ENCODE results near the gene C6orf62. TPM values are rescaled to one million over a fixed set of nuclear protein-coding genes. Genes with fewer than 3 reads are reported as not detected.
"Not testable (repeated sequence)": the region's sequence is repeated elsewhere in the genome, so short reads cannot be mapped to it uniquely, and the experiment has no call there.

C6orf62 gene
- total RNA-seq, 4 donors from 2014 or later: 48.7 to 74.8 (median 59.4) TPM

- no peak for DNase-seq
- H3K27me3 ChIP-seq: no peaks in the 10 kb centered on the region
- peak overlapping the region in 2 of 4 donors; percentile 12 to 90 for H3K4me3 ChIP-seq
- no peaks in the 10 kb centered on the region for H3K9me3 ChIP-seq
- H3K4me1 ChIP-seq: peaks cover 2 to 22% (median 7%) of the 10 kb centered on the region in 4 donors
- TF ChIP-seq, protein P1, sequence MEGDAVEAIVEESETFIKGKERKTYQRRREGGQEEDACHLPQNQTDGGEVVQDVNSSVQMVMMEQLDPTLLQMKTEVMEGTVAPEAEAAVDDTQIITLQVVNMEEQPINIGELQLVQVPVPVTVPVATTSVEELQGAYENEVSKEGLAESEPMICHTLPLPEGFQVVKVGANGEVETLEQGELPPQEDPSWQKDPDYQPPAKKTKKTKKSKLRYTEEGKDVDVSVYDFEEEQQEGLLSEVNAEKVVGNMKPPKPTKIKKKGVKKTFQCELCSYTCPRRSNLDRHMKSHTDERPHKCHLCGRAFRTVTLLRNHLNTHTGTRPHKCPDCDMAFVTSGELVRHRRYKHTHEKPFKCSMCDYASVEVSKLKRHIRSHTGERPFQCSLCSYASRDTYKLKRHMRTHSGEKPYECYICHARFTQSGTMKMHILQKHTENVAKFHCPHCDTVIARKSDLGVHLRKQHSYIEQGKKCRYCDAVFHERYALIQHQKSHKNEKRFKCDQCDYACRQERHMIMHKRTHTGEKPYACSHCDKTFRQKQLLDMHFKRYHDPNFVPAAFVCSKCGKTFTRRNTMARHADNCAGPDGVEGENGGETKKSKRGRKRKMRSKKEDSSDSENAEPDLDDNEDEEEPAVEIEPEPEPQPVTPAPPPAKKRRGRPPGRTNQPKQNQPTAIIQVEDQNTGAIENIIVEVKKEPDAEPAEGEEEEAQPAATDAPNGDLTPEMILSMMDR (IDR thresholded peaks at IDR 0.05): no peak
- no peak for TF ChIP-seq POLR2A (IDR thresholded peaks at IDR 0.05)
- H3K36me3 ChIP-seq: no peaks in the 10 kb centered on the region
- H3K27ac ChIP-seq: peak overlapping the region in 1 of 4 donors; percentile 98
Measured at GRCh38 chr6:24668997-24669361, 50.0 kb downstream of the C6orf62 start.

DNA sequence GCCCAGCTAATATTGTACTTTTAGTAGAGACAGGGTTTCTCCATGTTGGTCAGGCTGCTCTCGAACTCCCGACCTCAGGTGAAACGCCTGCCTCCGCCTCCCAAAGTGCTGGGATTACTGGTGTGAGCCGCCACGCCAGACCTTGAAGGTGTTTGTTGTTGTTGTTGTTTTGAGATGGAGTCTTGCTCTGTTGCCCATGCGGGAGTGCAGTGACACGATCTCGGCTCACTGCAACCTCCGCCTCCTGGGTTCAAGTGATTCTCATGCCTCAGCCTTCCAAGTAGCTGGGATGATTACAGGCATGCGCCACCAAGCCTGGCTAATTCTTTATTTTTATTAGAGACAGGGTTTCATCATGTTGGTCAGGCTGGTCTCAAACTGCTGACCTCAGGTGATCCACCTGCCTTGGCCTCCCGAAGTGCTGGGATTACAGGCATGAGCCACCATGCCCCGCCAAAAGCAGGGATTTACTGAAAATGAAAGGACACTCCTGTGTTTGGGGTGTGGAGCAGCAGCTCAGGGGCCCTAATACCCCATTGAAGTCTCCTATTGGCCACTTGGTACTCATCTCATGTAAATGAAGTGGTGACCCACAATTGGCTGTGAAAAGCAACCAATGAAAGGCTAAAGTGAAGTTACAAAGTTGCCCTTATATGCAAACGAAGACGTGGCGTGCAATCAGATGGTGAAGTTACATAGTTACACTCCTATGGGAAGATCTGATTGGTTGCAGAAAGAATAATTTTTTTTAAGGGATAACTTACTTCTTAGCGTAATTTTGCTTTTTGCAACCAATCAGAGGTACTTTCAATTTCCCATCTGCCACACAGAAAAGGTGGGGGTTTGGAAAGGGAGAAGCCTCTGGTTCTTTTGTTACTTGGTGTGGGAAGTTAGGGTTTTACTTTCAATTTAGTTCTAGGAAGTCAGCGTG is 50.6 kb downstream of the C6orf62 start:
- not testable (repeated sequence) for DNase-seq, H3K36me3 ChIP-seq, H3K27me3 ChIP-seq, H3K9me3 ChIP-seq
- Histone ChIP-seq H3K27ac (peak overlapping the region in 3 of 4 donors; percentile 88 to 98 (median 92)), H3K4me1 (peaks cover 2 to 22% (median 7%) of the 10 kb centered on the region in 4 donors), H3K4me3 (peak overlapping the region in 2 of 4 donors; percentile 90 to 97)

GRCh38 chr6:24667378-24667803 is 51.6 kb downstream of the C6orf62 start:
- Histone ChIP-seq H3K4me1 (peaks cover 2 to 22% (median 7%) of the 10 kb centered on the region in 4 donors), H3K9me3 (no peaks in the 10 kb centered on the region), H3K4me3 (peak overlapping the region; percentile 87 to 97 (median 90)), H3K27ac (peak overlapping the region; percentile 88 to 98 (median 91)), H3K27me3 (no peaks in the 10 kb centered on the region), H3K36me3 (peaks cover 0 to 10% (median 0%) of the 10 kb centered on the region in 3 donors)
- DNase-seq: peak in 1 of 3 donors; percentile 80
- TF ChIP-seq, protein P1 (IDR thresholded peaks at IDR 0.05): no peak
- TF ChIP-seq POLR2A (IDR thresholded peaks at IDR 0.05): no peak

DNA sequence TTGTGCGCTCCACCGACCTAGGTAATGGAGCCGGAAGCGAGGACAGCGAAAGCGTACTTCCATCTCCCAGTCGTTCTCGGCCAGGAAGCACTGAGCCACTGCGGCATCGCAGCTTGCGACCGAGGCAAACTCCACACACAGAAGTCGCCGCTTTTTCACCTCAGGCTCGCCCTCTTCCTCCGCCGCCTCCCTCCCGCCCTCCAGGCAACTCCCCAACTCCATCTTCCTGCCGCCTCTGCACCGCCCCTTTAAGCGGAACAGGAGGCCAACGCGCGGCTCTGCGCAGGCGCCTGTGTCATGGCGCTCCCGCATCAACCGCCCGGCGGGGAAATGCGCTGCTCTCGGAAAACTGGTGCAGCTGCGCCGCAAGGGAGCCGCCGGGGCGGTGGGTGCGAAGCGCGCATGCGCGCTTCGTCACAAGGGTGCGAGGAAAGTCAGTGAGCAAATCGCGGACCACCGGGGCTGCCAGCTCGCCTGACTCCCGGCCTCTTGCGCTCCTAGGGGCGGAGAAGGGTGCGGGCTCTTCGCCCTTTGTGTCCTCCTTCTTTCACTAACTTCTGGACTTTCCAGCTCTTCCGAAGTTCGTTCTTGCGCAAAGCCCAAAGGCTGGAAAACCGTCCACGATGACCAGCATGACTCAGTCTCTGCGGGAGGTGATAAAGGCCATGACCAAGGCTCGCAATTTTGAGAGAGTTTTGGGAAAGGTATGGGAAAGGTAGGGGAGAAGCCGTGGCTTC is 52.1 kb downstream of the C6orf62 start, which contains the start of the genes ACOT13 and TDP2:
TSS of gene ACOT13 (plus strand) at position 437 of the 737 bp plus-strand sequence. CDS start at position 624, 187 bp downstream.
TSS of gene TDP2 (minus strand) at position 259 of the 737 bp plus-strand sequence. CDS start at position 222, 37 bp downstream.
- H3K27me3 ChIP-seq: no peaks in the 10 kb centered on the region
- TF ChIP-seq POLR2A (IDR thresholded peaks at IDR 0.05): peak; percentile 80 to 90
- TF ChIP-seq, protein P1 (IDR thresholded peaks at IDR 0.05): peak; percentile 28 to 79 (median 60)
- peaks cover 2 to 22% (median 7%) of the 10 kb centered on the region in 4 donors for H3K4me1 ChIP-seq
- peak; percentile 89 to 97 (median 97) for DNase-seq
- H3K36me3 ChIP-seq: peaks cover 0 to 13% (median 0%) of the 10 kb centered on the region in 3 donors
- H3K4me3 ChIP-seq: peak within 1 kb of the TSS; percentile 87 to 97 (median 90)
- no peaks in the 10 kb centered on the region for H3K9me3 ChIP-seq
- peak within 1 kb of the TSS; percentile 88 to 98 (median 91) for H3K27ac ChIP-seq

DNA sequence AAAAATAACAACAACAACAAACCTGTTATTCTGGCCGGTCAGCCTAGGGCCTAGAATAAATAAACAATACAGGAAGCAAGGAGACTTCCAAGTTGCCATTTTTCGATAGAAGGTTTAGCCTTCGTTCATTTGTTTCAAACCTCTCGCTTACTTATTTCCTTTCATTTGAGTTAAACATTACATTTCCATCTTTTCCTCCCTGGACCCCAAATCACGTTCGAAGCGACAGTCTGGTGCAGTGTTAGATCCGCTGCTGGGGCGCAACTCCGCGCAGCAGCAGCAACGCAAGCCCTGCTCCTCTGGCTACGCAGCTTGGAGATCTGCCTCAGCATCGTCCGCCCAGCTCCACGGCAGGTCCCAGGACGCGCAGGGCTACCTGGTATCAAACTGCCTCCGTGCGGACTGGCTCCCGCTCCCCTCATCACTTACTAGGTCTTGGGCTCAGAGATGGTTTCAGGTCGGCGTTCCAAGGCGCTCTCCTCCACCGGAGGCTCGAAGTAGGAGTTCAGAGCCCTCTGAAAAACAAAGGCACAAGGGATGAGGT is 52.8 kb downstream of the C6orf62 start:
- Histone ChIP-seq H3K36me3 (peaks cover 0 to 16% (median 0%) of the 10 kb centered on the region in 3 donors), H3K4me1 (peaks cover 2 to 24% (median 7%) of the 10 kb centered on the region in 4 donors), H3K4me3 (peak overlapping the region; percentile 87 to 97 (median 90)), H3K27ac (peak overlapping the region; percentile 88 to 98 (median 91)), H3K27me3 (no peaks in the 10 kb centered on the region), H3K9me3 (no peaks in the 10 kb centered on the region)
- TF ChIP-seq POLR2A (IDR thresholded peaks at IDR 0.05): no peak
- TF ChIP-seq, protein P1 (IDR thresholded peaks at IDR 0.05): no peak
- peak in 2 of 3 donors; percentile 49 to 74 for DNase-seq
